ENCODE measurements around the gene OR1D5. TPM values are rescaled to one million over a fixed set of nuclear protein-coding genes. Genes with fewer than 3 reads are reported as not detected.
A peak's percentile ranks its signal among the peaks of the same experiment; 100 is the strongest.
"Not testable (repeated sequence)": the region's sequence is repeated elsewhere in the genome, so short reads cannot be mapped to it uniquely, and the experiment has no call there.

The OR1D5 gene
- total RNA-seq, 1 experiment from 2014 or later = not detected

DNA sequence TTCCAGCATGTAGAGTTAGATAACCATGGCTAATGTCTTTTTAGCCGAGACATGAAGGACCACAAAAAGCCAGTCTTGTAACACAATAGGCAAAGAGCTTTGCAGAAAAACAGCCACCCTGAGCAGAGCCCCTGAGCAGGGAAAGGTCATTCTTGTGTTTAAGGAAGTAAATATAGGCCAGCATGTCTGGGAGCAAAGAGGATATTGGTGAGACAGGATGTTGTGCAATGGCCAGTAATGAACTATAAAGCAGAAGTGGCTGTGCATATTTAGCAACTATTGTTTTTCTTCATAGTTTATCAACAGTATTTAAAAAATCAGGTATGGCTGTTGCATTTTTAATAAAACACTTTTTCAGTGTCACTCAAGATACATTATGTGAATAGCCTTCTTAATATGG, 1.8 kb upstream of the OR1D5 start:
- H3K56ac ChIP-seq (ENCODE audit: insufficient read length, low read depth, low read length); H3K79me1 ChIP-seq (ENCODE audit: insufficient read depth, low read depth, low read length, poor library complexity, severe bottlenecking); H3T11ph ChIP-seq (ENCODE audit: low read length); DNase-seq; H3K27ac Mint-ChIP-seq; H3K36me3 Mint-ChIP-seq (ENCODE audit: insufficient read depth in 1 of 3, low read depth in 3 of 3); H4K91ac ChIP-seq (ENCODE audit: insufficient read length, low read depth, low read length); H3K4me1 Mint-ChIP-seq; H2AFZ ChIP-seq (ENCODE audit: low read length); H3K27me3 Mint-ChIP-seq (ENCODE audit: low read depth); H2BK15ac ChIP-seq (ENCODE audit: low read depth, low read length); H2BK12ac ChIP-seq (ENCODE audit: insufficient read length, low read depth, low read length); H4K20me1 ChIP-seq (ENCODE audit: control insufficient read depth, insufficient read depth, insufficient read length); H4K8ac ChIP-seq (replicated peaks; ENCODE audit: insufficient read length, low read depth, low read length); H3K79me2 ChIP-seq (ENCODE audit: insufficient read depth, low read length); H3K18ac ChIP-seq (ENCODE audit: insufficient read length, low read depth, low read length); H3K4me3 Mint-ChIP-seq; H4K5ac ChIP-seq (ENCODE audit: insufficient read length, low read depth, low read length); H2BK20ac ChIP-seq (ENCODE audit: low read depth, low read length, poor library complexity, severe bottlenecking); H3K23me2 ChIP-seq (ENCODE audit: insufficient read length, low read depth, low read length, poor library complexity, severe bottlenecking); H3K9ac ChIP-seq (ENCODE audit: extremely low read depth, insufficient read length, low read length); H3K9me3 ChIP-seq (ENCODE audit: control insufficient read depth, low read depth, low read length); H3K4ac ChIP-seq (ENCODE audit: low read depth, low read length); H2BK120ac ChIP-seq (ENCODE audit: low read depth, low read length, poor library complexity, severe bottlenecking); H3K27me3 ChIP-seq (ENCODE audit: insufficient read depth, low read length); H3K27ac ChIP-seq (ENCODE audit: insufficient read length, low read depth, low read length); H3K23ac ChIP-seq (ENCODE audit: insufficient read length, low read depth, low read length); H3K14ac ChIP-seq (ENCODE audit: insufficient read depth, low read length); H3K4me2 ChIP-seq (ENCODE audit: insufficient read depth, insufficient read length, low read length); H2BK5ac ChIP-seq (ENCODE audit: insufficient read length, low read length); H2AK5ac ChIP-seq (ENCODE audit: insufficient read length, low read length); H3K4me1 ChIP-seq (ENCODE audit: insufficient read depth, low read length): not testable (repeated sequence)
- no CpG with 5 or more reads among the region's 1 CpG for WGBS (ENCODE audit: extremely low coverage, insufficient read length, low lambda C conversion rate)
- H3K9me3 Mint-ChIP-seq = peaks cover 0 to 14% of the 10 kb centered on the region in 2 experiments; a peak in 3 of 5 replicates

DNA sequence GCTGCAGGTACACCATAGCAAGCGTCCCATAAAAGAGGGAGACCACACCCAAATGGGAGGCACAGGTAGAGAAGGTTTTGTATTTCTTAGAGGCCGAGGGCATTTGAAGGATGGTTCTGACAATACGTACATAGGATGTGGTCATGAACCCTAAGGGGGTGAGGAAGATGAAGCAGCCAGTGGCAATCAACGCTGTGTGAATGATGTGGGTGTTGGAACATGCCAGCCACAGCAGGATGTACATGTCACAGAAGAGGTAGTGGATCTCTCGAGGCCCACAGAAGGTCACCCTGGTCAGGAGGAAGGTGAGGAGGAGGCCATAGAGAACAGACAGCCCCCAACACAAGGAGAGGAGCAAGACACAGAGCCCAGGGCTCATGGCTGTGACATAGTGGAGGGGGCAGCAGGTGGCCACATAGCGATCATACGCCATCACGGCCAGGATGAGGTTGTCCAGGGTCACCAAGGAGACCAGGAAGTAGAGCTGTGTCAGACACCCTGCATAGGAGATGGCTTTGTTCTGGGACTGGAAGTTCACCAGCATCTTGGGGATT, 506 bp downstream of the OR1D5 start:
- not testable (repeated sequence) for H4K8ac ChIP-seq (replicated peaks; ENCODE audit: insufficient read length, low read depth, low read length); H3K9ac ChIP-seq (ENCODE audit: extremely low read depth, insufficient read length, low read length); H4K5ac ChIP-seq (ENCODE audit: insufficient read length, low read depth, low read length); H2BK5ac ChIP-seq (ENCODE audit: insufficient read length, low read length); H3K56ac ChIP-seq (ENCODE audit: insufficient read length, low read depth, low read length); H3K23ac ChIP-seq (ENCODE audit: insufficient read length, low read depth, low read length); H3K18ac ChIP-seq (ENCODE audit: insufficient read length, low read depth, low read length); H3K36me3 Mint-ChIP-seq (ENCODE audit: insufficient read depth in 1 of 3, low read depth in 3 of 3); H2AK5ac ChIP-seq (ENCODE audit: insufficient read length, low read length); H3K4me2 ChIP-seq (ENCODE audit: insufficient read depth, insufficient read length, low read length); H3K27ac ChIP-seq (ENCODE audit: insufficient read length, low read depth, low read length); H3T11ph ChIP-seq (ENCODE audit: low read length); H3K14ac ChIP-seq (ENCODE audit: insufficient read depth, low read length); H3K4me3 Mint-ChIP-seq; H2AFZ ChIP-seq (ENCODE audit: low read length); H3K4me1 Mint-ChIP-seq; H2BK20ac ChIP-seq (ENCODE audit: low read depth, low read length, poor library complexity, severe bottlenecking); H3K9me3 ChIP-seq (ENCODE audit: control insufficient read depth, low read depth, low read length); H3K23me2 ChIP-seq (ENCODE audit: insufficient read length, low read depth, low read length, poor library complexity, severe bottlenecking); H3K27me3 ChIP-seq (ENCODE audit: insufficient read depth, low read length); H4K91ac ChIP-seq (ENCODE audit: insufficient read length, low read depth, low read length); H3K79me1 ChIP-seq (ENCODE audit: insufficient read depth, low read depth, low read length, poor library complexity, severe bottlenecking); H3K27me3 Mint-ChIP-seq (ENCODE audit: low read depth); H2BK120ac ChIP-seq (ENCODE audit: low read depth, low read length, poor library complexity, severe bottlenecking); DNase-seq; H2BK15ac ChIP-seq (ENCODE audit: low read depth, low read length); H3K79me2 ChIP-seq (ENCODE audit: insufficient read depth, low read length); H3K4ac ChIP-seq (ENCODE audit: low read depth, low read length); H4K20me1 ChIP-seq (ENCODE audit: control insufficient read depth, insufficient read depth, insufficient read length); H3K4me1 ChIP-seq (ENCODE audit: insufficient read depth, low read length); H2BK12ac ChIP-seq (ENCODE audit: insufficient read length, low read depth, low read length)
- no CpG with 5 or more reads among the region's 8 CpGs for WGBS (ENCODE audit: extremely low coverage, insufficient read length, low lambda C conversion rate)
- peaks cover 1 to 11% of the 10 kb centered on the region in 2 experiments; a peak in 4 of 5 replicates for H3K9me3 Mint-ChIP-seq
- peak overlapping the region in 1 of 3 experiments; percentile 28; a peak in 1 of 7 replicates for H3K27ac Mint-ChIP-seq

Data from H9 (cell line).